HG03280 (cell line): ENCODE results near the gene ZNF628.

Experiments used
- ATAC-seq: cut with Tn5 transposase; IDR thresholded peaks from one replicate; pipeline ENCODE4 v1.9.1; 2021; ENCODE audit warnings: mild to moderate bottlenecking, moderate library complexity; ENCODE audit not compliant: unreplicated experiment

ZNF628 gene

DNA sequence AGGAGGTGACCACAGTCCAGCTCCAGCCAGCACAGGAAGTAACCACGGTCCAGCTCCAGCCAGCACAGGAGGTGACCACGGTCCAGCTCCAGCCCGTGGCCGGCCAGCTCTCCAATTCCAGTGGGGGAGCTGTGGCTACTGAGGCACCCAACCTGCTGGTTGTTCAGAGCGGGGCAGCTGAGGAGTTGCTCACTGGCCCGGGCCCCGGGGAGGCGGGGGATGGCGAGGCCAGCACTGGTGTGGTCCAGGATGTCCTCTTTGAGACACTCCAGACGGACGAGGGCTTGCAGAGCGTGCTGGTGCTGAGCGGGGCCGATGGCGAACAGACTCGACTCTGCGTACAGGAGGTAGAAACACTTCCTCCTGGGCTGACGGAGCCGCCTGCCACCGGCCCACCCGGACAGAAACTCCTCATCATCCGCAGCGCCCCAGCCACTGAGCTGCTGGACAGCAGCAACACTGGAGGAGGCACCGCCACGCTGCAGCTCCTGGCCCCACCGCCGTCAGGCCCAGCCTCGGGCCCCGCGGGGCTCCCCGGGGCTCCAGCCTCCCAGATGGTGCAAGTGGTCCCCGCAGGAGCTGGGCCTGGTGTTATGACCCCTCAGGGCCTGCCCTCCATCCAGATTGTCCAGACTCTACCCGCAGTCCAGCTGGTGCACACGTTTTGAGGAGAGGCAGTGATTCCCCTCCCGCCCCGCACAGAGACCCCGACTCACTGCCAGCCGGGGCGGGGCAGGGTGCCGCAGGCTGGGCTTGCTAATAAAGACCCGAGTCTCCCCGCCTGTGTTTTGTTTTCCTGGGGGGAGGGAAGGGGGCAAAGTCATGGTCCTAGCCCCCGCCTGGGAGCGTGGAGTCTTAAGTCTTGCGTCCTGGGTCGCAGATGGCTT, 7.5 kb downstream of the ZNF628 start:
- no peak for ATAC-seq

DNA sequence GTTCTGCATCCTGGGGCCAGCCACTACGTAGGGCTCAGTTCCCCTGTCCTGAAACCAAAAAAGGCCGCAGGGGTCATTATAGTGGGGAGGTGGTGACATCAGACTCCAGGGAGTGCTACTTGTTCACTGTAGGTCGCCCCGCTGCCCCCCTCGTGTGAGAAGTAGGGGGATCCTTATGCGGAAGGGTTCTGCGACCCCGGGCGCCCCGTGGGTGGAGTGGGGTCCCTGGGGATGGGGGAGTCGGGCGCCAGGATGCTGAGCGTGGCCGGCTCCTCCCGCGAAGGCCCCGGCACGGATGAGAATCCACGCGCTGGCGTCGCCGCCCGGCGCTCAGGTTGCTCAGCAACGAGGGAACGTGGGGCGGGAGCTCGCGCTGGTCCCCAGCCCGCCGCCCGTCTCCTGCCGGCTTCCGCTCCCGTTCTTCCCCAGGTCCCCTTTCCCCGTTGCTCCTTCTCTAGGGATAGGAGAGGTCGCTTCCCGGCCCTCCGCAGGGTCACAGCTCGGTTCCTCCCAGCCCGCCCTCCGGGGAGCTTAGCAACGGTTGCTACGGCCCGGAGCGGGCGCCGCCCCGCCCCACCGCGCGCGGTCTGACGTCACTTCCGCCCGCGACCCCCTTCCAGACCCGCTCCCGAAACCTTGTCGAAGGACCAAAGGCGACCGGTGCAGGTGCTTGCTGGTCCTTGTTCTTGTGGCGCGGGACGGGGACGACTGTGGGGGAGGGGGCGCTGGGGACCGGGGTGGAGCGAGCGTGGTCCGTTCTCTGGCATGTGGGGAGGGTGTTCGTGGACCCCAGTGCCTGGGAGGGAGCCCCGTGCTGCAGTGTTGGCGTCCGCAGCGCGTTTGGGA, 8.4 kb downstream of the ZNF628 start, which contains the start of gene NAT14:
NAT14 (plus strand) TSS at position 596 of the 846 bp plus-strand sequence. CDS start 521 bp downstream, outside the sequence.
- peak; percentile 48 for ATAC-seq

DNA sequence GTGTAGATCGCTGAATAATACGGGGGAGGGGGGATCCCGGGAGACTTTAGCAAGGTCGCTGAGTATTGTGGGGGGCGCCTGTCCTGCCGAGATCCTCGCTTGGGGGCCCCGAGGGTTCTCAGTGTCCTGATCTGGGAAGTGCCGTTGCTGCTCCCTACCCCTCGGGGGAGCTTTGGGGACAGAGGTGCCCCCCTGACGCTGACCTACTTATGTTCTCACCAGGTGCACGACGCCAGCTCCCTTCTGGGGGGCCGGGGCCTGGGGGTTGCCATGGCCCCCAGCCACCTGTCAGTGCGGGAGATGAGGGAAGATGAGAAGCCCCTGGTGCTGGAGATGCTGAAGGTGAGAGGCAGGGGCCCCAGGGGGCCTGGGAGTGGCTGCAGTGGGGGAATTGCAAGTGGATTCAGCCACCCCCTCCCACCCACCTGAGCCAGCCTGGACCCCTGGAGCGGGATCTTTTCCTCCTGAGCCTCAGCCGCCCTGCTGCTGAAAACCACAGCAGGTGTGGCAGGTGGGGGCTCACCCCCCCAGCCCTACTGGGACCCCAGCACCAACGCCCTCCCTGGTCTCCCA, 9.1 kb downstream of the ZNF628 start:
- ATAC-seq, result no peak

DNA sequence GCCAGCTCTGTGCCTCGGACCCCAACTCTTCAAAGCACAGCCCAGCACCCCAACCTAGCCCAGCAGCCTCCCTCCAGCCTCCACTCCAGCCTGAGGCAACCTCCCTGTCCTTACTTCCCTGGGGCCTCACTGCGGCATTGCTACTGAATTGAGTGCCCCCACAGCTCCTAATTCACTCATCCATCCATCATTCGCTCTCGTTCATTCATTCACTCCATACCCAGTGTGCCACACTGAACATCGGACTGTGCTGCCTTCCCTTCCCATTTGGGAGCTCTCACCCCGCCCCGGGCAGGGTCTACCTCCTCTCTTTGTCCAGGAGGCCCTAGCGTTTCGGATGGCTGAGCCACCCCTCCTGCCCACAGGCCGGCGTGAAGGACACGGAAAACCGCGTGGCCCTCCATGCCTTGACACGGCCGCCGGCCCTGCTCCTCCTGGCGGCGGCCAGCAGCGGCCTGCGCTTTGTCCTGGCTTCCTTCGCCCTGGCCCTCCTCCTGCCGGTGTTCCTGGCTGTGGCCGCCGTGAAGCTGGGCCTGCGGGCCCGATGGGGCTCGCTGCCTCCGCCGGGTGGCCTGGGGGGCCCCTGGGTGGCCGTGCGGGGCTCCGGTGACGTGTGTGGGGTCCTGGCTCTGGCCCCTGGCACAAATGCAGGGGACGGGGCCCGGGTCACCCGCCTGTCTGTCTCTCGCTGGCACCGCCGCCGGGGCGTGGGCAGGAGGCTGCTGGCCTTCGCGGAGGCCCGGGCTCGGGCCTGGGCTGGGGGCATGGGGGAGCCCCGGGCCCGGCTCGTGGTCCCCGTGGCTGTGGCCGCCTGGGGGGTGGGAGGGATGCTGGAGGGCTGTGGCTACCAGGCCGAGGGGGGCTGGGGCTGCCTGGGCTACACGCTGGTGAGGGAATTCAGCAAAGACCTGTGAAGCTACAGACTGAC, 9.9 kb downstream of the ZNF628 start:
- no peak for ATAC-seq

DNA sequence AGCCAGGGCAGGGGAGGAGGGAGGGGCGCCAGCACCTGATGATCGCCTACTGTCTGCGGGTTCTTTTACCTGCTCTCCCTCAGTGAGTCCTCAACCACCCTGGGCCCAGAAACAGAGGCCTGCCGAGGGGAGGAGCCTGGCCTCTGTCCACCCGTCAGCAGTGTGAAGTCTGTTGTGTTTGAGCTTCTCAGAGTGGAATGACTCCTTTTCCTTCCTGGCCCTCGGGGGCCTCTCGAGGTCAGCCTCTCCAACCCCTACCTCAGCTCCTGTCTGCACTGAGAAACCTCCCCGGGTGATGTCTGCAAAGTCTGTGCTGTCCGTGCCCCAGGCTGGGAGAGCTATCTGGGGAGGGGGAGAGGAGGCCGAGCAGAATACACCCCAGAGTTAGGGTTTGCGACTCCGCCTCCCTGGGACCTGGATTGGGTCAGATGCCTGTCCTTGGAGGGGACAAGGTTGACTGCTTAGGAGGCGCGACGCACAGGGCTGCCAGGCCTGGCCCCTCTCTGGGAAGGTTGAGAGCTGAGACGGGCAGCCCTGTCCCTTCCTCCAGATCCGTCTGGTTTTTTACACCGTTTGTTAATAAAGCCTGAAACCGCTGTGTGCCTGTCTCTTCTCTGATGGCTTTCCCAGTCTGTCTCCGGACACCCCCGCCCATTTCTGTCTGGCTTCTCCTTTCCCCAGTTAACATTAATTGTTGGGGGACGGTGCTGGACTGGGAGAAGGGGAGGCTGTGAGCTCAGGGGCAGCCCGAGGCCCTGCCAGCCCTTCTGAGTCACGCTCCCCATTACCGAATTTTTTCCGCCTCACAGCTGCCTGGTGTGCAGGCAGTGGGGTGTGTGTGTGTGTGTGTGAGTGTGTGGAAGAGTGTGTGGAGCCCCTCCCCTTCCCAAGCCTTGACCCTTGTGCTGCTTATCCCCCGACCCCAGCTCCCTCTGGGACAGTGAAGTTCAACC, 10.8 kb downstream of the ZNF628 start:
- no peak for ATAC-seq

DNA sequence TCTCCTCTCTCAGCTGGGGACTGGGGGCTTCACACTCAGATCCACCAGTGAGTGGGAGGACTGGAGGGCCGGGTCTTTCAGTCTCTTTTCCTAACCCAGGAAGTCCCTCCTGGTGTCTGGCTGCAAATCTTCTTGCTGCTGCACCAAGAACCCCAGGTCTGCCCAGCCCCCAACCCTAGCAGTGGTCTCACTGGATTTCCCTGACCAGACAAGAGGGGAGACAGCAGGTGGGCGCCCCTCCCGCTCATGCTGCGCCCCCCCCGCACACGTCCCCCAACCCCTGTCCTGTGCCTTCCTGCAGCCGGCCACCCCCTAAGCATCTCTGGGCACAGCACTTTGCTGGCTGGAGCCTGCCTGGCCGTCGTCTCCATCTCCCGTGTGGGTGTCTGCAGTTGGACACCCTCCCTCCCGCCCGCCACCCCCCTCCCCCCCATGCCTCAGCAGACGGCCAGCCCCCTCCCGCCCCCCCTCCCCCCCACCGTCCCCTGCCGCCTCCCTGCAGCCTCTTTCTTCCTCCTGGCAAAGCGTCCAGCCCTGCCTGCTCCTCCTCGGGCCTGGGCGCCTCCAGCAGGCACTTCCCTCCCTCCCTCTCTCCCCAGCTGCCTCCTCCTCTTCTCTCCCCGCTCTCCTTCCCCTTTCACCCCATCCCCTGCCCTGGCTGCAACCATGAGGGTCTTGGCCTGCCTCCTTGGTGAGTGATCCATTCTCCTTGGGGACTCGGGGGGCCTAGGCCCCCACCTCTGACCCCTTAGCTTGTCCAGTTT, 11.7 kb downstream of the ZNF628 start, which contains the start of gene SSC5D:
SSC5D (plus strand) TSS at position 513 of the 764 bp plus-strand sequence; CDS start at position 667, 154 bp downstream.
- no peak for ATAC-seq

DNA sequence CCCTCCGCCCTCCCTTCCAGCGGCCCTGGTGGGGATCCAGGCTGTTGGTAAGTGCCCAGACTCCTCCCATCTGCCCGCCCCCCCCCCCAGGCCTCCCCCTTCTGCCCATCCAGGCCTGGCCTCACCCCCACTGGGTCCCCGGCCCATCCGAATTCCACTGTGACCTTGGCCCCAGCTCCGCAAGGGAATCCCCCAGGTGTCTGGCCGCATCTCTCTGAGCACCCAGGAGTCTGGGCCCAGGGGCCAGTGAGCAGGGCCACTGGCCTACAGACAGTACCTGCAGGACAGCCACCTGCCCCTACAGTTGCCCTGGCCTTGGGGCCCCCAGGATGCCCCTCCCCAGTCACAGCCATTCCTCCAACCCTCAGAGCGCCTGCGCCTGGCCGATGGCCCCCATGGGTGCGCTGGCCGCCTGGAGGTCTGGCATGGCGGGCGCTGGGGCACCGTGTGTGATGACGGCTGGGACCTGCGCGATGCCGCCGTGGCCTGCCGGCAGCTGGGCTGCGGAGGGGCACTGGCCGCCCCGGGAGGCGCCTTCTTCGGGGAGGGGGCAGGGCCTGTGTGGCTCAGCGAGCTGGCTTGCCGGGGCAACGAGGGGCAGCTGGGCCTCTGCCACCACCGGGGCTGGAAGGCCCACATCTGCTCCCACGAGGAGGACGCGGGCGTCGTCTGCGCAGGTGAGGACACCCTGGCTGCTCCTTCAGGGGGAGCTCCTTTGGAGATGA, 12.7 kb downstream of the ZNF628 start:
- no peak for ATAC-seq

DNA sequence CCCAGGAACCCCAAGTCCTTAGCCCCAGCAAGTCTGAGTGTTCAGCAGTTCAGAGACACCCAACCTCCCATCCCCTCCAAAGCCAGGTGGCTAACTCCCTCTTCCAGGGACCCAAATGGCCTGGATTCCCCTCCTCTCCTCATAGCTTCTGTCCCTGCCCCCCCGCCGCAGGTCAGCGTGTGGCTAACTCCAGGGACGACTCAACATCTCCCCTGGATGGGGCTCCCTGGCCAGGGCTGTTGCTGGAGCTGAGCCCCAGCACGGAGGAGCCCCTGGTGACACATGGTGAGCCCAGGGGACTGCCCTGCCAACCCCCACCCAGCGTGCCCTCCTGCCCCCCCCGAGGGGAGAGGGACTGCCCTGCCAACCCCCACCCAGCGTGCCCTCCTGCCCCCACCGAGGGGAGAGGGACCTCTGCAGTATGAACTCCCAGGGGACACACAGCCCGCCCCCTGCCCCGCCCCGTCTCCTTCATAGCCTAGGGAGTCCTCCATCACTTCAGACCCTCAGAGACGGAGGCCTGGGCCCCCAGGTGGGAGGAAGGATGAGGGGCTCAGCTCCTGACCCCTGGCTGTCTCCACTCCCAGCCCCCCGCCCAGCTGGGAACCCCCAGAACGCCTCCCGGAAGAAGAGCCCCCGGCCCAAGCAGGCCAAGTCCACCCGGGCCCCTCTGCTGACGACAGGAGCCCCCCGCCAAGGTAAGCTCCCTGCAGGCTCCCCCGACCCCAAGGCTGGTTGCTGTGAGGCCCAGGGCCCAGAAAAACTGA, 13.5 kb downstream of the ZNF628 start:
- no peak for ATAC-seq

DNA sequence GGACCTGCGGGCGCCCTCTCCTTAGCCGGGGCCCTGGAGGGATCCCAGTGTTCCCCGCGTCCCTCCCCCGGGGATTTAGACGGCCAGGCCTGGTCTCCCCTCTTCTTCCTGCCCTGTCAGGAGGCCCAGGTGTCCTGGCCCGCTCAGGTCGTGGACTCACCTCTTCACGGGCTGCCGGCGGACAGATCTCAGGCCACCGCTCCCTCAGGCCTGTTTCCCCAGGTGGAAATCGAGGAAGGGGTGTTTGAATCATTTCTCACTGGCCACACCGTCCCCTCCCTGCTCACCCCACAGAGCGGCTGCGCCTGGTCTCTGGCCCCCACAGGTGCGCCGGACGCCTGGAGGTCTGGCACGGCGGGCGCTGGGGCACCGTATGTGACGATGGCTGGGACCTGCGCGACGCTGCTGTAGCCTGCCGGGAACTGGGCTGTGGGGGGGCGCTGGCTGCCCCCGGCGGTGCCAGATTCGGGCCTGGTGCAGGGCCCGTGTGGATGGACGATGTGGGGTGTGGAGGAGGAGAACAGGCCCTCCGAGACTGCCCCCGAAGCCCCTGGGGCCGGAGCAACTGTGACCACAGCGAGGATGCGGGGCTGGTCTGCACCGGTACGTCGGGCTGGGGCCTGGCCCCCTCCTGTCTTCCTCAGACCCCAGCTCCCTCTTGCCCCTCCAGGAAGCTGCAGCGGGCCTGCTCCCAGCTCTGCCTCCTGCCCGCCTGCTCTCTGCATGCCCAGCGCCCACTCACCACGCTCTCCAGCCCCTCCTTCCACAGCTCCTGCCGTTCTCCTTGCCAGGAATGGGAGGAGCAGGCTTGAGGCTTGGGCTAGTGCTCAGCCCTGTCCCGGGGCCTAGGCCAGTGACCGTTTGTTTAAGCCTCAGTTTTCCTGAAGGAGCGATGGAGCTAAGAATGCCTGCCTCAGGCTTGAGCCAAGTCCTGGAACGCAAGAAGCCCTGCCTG, 14.3 kb downstream of the ZNF628 start:
- no peak for ATAC-seq

DNA sequence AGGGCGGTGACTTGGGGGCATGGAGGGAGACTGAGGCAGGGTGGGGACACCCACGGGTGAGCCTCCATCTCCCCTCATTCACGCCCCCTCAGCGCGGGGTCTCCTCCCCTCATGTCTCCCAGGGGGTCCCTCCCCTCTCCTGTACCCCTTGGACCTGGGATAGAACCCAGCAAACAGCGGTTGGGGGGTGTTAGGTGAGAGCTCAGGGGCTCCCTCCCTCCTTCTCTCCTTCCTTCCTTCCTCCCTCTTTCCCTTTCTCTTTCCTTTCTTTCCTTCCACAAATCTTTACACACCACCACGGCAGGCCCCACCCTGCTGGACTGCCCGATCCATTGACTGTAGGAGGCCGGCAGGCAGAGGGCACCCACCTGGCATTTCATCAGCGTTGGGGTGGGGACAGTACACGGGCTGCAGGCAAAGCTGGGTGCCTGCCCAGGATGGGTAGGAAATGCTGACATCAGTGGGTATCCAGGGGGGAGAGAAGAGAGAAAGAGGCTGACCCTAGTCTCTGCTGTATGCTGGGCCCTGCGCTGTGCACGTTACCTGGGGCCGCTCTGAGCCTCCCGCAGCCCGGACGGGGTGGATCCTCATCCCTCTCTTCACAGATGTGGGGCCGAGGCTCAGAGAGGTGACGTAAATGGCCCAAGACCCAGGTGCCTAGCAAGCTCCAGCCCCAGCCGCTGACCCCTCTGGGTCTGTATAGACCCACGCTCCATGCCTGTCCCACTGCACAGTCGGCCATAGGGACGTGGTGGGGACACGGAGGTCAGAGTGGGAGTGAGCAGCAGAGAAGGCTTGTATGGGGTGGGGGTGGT, 15.3 kb downstream of the ZNF628 start:
- no peak for ATAC-seq

DNA sequence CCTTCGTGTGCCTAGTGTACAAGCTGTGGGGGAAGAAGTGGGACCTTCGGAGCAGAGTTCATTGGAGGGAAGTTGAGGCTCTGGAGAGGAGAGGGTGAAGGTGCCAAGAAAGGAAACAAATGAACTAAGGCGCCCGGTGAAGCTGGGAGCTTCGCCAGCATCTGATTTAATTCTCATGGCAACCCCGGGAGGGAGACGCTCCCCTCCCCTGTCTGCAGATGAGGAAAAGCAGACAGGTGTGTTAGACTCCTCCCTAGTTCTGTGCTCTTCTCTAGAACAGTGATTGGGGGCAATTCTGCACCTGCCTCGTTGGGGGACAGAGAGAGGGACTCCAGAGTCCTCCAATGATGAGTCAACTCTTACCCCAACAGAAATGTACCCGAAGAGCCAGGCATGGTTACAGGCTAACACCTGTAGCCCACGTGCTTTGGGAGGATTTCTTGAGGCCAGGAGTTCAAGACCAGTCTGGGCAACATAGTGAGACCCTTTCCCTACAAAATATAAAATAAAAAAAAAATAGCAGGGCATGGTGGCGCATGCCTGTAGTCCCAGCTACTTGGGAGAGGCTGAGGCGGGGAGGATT, 16.0 kb downstream of the ZNF628 start:
- no peak for ATAC-seq

DNA sequence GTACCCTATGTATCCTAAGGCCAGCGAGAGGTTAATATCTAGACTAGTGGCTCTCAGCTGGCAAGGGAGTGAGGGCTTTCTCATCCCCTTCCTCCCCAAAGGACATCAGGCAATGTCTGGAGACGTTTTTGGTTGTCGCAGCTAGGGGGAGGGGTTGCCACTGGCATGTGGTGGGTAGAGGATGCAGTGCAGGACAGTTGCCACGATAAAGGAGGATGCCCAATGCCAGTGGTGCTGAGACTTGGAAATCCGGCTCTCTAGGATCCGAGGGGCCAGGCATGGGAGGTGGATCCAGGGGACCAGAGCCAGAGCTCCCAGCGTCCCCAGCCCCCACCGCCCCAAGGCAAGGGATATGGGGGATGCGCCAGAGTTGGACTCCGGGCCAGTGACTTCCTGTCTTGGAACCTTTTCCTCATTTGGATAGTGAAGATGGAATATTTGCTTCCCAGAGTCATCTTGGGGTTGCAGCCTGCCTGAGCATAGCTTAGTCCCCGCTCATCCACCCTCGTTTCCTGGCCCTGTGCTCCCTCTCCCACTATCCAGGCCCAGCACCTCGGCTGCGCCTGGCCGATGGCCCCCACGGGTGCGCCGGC, 16.7 kb downstream of the ZNF628 start:
- ATAC-seq, result no peak

DNA sequence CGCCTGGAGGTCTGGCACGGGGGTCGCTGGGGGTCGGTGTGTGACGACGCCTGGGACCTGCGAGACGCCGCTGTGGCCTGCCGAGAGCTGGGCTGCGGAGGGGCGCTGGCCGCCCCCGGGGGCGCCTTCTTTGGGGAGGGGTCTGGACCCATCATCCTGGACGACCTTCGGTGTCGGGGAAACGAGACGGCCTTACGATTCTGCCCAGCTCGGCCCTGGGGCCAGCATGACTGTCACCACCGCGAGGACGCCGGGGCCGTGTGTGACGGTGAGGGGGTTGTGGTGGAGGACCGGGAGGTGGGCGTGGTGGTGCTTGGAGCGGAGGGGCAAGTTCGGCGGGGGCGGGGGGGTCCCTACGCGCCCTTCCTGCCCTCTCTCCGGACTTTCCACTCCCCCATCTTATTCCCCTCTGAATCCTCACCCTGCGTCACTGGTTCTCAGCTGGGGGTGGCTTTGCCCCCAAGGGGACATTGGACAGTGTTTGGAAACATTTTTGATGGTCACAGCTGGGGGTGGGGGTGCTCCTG, 17.3 kb downstream of the ZNF628 start:
- ATAC-seq, result no peak

DNA sequence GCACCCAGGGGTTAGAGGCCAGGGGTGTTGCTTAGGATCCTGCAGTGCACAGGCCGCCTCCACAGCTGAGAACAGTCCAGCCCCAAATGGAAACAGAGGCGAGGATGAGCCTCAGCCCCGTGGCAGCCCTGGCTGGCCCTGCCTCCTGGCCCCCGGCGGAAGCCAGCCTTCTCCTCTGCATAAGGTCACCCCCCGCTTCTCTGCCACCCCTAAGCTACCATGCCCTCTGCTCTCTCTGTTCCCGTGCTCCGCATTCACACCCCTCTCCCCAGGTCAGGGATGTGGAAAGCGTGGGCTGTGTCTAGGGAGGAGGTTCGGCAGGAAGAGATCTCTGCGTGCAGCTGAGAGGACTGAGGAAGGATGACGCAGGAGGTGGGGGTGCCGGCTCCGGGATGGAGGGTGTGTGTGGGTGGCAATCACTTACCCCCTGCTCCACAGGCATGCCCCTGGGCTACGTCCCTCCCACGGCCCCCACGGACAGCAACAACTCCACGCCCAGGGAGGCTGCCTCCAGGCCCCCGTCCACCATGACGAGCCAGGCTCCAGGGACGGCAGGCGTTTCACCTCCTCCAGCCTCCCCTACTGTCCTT, 17.9 kb downstream of the ZNF628 start:
- ATAC-seq, result no peak
